ENCODE measurements around the gene ZNF165.
"Not testable (repeated sequence)": the region's sequence is repeated elsewhere in the genome, so short reads cannot be mapped to it uniquely, and the experiment has no call there.

ZNF165 gene

GRCh38 chr6:28118217-28118616 lies 37.8 kb downstream of the ZNF165 start:
- DNase-seq (ENCODE audit: low read depth in 2 of 2, low spot score in 1 of 2) = no peak

DNA sequence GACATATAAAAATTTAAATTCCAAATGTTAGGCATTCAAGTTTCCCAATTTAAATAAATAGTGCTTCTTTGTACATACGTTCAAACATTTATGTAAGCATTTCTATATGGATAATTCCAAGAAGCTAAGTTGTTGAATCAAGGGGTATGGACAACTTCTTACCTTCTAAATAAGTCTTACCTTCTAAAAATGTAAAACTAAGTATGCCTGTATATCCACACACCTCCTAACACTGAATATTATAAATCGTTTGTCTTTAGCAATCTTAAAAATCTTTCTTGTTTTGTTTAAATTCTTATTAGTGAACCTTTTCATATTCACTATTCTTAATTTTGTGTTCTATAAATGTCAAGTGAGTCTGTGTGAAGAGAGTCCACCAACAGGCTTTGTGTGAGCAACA lies 41.5 kb downstream of the ZNF165 start:
- DNase-seq (ENCODE audit: low read depth in 2 of 2, low spot score in 1 of 2) = no peak

DNA sequence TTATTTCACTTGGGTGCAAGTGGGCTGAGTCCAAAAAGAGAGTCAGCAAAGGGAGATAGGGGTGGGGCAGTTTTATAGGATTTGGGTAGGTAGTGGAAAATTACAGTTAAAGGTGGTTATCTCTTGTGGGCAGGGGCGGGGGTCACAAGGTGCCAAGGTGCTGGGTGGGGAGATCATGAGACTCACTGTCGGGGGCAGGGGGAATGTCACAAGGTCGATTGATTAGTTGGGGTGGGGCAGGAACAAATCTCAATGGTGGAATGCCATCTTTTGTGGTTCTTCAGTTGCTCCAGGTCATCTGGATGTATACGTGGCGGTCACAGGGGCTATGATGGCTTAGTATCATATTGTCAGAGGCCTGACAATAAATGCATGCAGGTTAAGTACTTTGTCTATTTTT lies 41.9 kb downstream of the ZNF165 start:
- DNase-seq (ENCODE audit: low read depth in 2 of 2, low spot score in 1 of 2) = not testable (repeated sequence)

GRCh38 chr6:28124350-28124970 lies 44.1 kb downstream of the ZNF165 start, which contains the start of gene ZSCAN16:
Gene ZSCAN16, plus strand, starts transcription at chr6:28124609. Its CDS starts 835 bp downstream, at chr6:28125444.
- peak in 1 of 2 donors; percentile 57 for DNase-seq (ENCODE audit: low read depth in 2 of 2, low spot score in 1 of 2)

DNA sequence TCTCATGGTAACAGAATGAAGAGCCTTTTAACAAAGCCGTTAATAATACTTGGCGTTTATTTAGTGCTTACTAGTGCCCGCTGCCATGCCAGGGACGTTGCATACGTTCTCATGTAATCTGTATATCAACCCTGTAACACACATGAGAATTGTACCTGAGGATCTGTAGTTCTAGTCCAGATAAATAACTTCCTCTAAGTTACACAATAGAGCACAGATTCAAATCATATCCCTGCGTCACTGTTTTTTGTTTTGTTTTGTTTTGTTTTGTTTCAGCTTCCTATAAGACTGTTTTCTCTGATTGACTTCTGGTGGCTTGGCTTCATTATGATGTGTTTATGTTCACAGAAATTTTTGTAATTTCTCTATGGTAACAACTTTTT lies 44.6 kb downstream of the ZNF165 start:
- DNase-seq (ENCODE audit: low read depth in 2 of 2, low spot score in 1 of 2) = no peak

- no peak for DNase-seq (ENCODE audit: low read depth in 2 of 2, low spot score in 1 of 2)
Observed at GRCh38 chr6:28125401-28125800, 45.0 kb downstream of the ZNF165 start.

DNA sequence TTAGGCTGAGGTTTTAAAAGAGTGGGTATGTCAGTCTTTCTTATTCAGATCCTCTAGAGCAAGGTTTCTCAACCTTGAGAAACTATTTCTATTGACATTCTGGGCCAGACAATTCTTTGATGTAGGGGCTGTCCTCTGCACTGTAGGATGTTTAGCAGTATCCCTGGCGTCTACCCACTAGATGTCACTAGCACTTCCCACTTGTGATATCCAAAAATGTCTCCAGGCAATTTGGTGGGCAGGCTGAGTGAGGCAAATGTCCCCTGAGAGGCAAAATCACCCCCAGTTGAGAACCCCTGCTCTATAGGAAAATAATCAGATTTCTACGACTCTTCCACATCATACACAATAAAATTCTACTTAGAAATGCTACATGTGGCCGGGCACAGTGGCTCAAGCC lies 53.6 kb downstream of the ZNF165 start:
- no peak for DNase-seq (ENCODE audit: low read depth in 2 of 2, low spot score in 1 of 2)

DNA sequence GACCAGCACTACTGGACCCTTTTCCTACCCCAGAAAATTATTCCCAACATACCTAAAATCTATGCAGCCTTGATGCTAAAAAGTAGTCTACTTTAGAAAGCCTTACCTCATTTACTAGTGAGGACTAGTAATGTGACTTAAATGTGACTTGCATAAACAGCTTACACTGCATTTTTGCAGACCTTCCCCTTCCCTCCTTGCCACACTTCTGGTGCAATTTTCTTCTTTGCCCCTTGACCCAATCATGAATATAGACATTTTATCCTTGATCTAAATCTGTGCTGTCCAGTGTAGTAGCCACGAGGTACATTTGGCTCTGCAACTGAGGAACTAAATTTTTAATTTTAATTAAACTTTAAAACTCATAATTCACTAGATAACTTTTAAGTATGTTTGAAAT lies 54.3 kb downstream of the ZNF165 start:
- no peak for DNase-seq (ENCODE audit: low read depth in 2 of 2, low spot score in 1 of 2)

GRCh38 chr6:28135393-28135792 lies 55.0 kb downstream of the ZNF165 start:
- no peak for DNase-seq (ENCODE audit: low read depth in 2 of 2, low spot score in 1 of 2)

DNA sequence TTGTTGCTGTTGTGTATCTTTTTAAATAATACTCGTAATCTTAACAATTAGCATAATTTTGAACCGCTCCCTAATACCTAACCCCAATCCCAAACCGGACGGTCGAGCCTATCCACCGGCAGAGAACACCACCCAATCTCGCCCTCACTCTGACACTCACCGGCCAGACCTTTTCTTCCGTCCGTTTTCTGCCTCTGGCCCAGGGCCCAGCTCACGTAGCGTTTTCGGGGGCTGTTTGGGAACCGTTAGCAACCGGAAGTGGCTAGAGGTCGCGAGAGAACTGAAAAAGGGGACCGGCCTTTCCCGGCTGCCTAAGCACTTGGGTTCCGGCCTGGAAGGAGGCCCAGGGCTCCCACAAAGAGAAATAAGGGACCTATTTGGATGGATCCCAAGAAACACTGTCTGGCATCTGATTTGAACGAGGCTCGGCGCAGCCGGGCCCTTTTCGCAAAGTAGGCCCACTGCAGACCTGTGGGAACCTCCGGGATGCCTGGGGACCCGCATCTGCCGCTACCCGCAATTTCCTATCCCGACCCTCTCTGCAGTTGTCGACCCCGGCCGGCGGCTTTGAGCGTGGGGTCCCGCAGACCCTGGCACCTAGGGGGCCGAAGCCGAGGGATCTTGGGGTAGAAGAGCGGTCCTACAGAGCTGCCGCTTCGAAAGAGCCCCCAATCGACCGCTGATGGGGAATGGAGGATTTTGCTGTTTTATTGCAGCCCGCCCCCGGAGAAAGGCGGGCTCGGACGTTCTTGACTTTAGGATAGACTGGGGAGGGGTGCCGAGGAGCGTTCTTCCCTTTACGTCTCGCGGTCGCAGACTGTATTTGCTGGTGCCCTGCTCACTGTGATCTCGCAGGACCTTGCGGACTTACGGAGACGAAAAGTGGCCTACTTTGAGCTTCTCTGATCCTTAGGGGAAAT lies 56.5 kb downstream of the ZNF165 start:
- peak; percentile 65 to 66 for DNase-seq (ENCODE audit: low read depth in 2 of 2, low spot score in 1 of 2)

- no peak for DNase-seq (ENCODE audit: low read depth in 2 of 2, low spot score in 1 of 2)
Observed at GRCh38 chr6:28137505-28137981, 57.2 kb downstream of the ZNF165 start.
